Measurements from ENCODE around the gene METTL3. TPM values are rescaled to one million over a fixed set of nuclear protein-coding genes. Genes with fewer than 3 reads are reported as not detected.

Gene METTL3
- total RNA-seq, 1 donor from 2014 or later: 81.7 TPM

DNA sequence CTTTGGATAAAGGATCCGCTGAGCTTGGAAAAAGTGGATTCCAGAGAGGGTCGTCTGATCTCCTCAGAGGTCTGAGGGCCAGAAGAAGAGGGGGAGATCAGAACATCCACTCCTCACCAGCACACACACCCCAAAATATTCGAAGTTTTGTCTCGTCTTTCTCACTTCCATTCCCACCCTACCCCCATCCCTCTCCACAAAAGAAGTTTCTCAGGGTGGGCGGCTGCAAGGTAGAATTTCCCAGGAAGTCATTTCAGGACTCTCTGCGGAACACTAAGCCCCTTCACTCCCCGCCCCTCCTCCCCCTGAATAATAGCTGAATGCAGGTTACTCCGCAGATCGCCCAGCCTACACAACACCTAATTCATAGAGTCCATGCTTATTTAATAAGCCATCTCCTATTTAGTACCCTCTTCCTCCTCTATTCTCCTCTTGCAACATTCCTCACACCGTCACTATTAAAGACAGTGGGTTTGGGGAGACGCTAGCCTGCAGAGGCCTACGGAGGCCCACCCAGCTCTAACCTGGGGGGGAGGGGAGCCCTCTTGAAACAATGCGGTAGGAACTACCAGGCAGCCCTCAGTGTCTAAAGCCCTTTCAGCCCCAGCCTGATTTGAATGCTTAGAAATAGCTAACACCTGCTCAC is 15.7 kb upstream of the METTL3 start:
- DNase-seq (ENCODE audit: low read depth): no peak

DNA sequence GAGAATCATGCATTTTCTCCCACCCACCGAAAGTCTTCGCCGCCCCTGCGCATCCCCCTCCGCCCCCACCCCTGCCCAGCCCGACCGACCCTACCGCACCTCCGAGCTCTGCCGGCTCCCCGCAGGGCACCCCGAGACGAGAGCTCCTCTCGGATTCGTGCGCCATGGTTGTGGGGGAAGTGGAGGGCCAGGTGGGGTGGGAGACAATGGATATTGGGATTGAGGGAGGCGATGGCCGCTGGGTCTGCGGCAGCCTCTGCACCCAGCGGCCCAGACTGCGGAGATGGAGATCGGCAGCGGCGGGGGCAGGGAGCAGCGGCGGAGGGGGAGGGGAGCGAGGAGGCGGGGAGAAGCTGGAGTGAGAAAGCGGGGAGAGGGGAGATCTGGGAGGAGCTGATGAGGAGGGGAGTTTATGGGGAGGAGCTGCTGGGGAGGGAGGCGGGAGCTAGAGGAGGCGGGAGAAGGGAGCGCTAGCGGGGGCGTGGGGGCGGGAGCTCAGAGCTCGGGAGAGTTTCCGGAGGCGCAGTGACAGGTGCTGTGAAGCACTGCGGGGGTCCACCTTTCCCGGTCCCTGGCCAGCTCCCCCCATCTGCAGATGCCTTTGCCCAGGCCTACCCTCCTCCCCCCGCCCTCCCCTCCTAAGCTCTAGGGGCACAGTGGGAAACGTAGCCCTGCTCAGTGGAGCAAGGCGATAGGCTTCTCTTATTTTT is 15.0 kb upstream of the METTL3 start, which contains the start of gene SALL2:
Gene SALL2 (minus strand): TSS at position 385 of the 710 bp plus-strand sequence. CDS start 219 bp downstream, at position 166.
- peak within 1 kb of the TSS; percentile 66 for H3K4me3 ChIP-seq (ENCODE audit: low read depth, low read length)
- TF ChIP-seq, protein P1, sequence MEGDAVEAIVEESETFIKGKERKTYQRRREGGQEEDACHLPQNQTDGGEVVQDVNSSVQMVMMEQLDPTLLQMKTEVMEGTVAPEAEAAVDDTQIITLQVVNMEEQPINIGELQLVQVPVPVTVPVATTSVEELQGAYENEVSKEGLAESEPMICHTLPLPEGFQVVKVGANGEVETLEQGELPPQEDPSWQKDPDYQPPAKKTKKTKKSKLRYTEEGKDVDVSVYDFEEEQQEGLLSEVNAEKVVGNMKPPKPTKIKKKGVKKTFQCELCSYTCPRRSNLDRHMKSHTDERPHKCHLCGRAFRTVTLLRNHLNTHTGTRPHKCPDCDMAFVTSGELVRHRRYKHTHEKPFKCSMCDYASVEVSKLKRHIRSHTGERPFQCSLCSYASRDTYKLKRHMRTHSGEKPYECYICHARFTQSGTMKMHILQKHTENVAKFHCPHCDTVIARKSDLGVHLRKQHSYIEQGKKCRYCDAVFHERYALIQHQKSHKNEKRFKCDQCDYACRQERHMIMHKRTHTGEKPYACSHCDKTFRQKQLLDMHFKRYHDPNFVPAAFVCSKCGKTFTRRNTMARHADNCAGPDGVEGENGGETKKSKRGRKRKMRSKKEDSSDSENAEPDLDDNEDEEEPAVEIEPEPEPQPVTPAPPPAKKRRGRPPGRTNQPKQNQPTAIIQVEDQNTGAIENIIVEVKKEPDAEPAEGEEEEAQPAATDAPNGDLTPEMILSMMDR (conservative IDR thresholded peaks at IDR 0.05; ENCODE audit: low read depth, low read length): no peak
- no peak for DNase-seq (ENCODE audit: low read depth)

More for the DNA sequence above, 15.7 kb upstream of the METTL3 start:
- peak overlapping the region; percentile 66 for H3K4me3 ChIP-seq (ENCODE audit: low read depth, low read length)
- TF ChIP-seq, protein P1 (conservative IDR thresholded peaks at IDR 0.05; ENCODE audit: low read depth, low read length): no peak

DNA sequence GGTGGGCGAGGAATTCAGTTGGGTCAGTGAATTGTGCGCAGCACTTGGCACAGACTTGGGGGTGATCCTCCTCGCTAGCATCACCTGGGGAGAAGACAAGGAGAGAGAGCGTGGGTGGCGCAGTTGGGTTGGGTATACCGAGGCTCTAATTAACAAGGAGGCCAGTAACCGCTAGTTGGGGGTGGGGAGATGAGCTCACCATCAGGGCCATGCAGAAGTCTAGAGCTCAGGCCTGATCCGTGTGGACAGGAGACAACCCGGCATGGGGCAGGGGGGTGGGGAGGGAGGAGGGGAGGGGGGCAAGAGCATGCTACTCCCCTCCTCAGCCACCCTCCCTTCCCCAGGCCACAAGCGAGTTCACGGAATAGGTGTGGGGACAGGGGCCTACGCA is 14.4 kb upstream of the METTL3 start:
- TF ChIP-seq, protein P1 (conservative IDR thresholded peaks at IDR 0.05; ENCODE audit: low read depth, low read length): no peak
- peak overlapping the region; percentile 66 for H3K4me3 ChIP-seq (ENCODE audit: low read depth, low read length)
- DNase-seq (ENCODE audit: low read depth): no peak

DNA sequence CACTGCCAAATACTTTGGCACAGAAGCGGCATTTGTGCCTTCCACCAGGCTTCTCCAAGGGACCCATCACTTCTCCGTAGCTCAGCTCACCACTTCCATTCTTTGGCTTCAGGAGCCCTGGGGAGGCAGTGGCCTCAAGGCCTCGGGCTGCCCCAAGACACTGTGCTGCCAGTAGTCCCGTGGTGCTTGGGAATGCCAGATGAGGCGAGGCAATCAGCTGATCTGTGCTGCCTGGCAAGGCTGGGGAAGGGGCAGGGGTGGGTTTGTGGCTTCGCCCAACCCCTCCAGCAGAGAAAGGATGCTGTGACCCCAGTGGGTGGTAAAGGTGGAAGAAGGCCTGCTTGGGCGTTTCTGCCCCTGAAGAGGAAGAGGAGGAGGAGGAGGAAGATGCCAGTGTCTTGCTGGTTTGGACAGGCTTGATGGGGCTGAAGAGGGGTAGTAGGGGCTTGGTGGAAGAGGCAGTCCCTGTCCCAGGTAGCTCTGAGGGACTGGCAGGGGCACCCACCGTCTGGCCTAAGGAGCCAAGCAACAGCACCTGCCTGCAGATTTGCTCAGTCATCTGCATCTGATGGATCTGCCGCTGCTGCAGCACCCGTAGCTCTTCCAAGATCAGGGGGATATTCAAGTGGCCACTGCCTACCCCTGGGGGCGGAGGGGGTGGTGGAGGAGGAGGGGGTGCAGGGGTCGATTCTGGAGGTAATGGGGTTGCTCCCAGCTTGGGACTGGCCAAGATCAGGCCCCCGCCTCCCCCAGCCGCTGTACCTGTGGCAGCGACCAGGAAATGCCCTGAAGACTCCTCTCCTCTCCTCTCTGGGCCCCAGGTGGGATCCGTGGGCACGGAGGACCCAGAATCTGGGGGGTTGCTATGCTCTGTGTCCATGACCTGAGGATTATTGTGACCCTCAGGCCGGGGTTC is 13.7 kb upstream of the METTL3 start:
- DNase-seq (ENCODE audit: low read depth): no peak
- TF ChIP-seq, protein P1 (conservative IDR thresholded peaks at IDR 0.05; ENCODE audit: low read depth, low read length): no peak
- peak overlapping the region; percentile 66 for H3K4me3 ChIP-seq (ENCODE audit: low read depth, low read length)

DNA sequence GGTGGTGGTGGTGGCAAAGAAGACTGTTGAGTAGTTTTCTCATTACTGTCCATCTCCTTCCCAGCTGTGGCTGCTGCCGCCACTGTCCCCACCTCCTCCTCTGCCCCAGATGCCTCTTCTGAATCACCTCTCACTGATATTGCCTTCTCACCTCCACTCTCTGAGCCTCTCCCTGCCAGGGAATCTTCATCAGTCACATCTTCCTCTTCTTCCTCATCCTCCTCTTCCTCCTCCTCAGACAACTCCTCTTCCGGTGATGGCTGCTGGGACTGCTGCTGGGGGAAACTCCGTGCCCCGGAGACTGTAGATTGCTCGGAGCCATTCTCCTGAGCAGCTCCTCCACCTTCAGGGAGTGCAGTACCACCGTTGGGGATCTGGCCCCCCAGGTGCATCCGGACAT is 12.1 kb upstream of the METTL3 start:
- DNase-seq (ENCODE audit: low read depth): no peak
- TF ChIP-seq, protein P1 (conservative IDR thresholded peaks at IDR 0.05; ENCODE audit: low read depth, low read length): no peak
- no peak overlapping the region for H3K4me3 ChIP-seq (ENCODE audit: low read depth, low read length)

DNA sequence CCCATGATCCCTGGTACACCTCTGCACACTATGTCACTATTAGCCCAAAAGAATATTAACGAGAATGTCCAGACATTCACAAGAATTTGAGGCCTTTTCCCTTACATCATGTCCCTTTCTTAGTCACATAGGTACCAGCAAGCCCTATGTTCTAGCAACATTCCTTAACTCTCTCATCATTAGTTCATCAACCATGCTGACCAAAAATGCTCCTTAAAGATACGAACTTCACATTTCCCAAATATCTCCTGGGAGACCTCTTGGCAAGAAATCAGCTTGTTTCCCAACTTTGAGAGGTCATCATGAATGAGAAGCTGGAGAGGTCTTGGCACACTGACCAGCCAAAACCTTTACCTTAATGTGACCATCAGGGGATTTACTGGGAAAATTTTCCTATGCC is 10.4 kb upstream of the METTL3 start:
- DNase-seq (ENCODE audit: low read depth): no peak
- TF ChIP-seq, protein P1 (conservative IDR thresholded peaks at IDR 0.05; ENCODE audit: low read depth, low read length): no peak
- H3K4me3 ChIP-seq (ENCODE audit: low read depth, low read length): no peak overlapping the region

Data from epithelial cell of proximal tubule (primary cell).